NK-92 (cell line): ENCODE data around the gene BTRC.

Experiments used
- DNase-seq: peaks from one replicate; lab custom pipeline; 2025; ENCODE audit not compliant: unreplicated experiment; lab: John Stamatoyannopoulos, UW

Gene BTRC

DNA sequence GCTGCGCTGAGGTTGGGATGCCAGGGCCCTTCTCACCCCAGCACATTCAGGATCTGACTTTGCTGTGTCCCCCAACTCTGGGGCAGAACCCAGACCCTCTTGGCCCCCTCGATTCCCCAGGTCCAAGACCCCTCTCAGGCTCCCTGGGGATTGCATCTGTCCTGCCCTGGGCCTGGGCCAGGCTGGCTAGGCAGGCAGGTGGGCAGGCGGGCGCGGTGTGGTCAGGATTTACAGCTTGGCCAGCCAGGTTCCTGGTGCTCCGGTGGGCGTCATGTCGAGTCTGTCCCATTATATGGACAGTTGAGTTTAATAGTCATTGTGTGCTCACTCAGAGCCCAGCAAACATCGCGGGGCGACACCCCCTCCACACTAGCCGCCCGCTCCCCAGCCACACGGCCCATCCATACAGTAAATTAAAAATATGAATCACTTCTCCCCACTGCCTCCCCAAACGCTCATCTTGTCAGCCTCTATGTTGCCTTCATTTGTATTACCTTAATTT, 210.6 kb downstream of the BTRC start:
- DNase-seq, result no peak

DNA sequence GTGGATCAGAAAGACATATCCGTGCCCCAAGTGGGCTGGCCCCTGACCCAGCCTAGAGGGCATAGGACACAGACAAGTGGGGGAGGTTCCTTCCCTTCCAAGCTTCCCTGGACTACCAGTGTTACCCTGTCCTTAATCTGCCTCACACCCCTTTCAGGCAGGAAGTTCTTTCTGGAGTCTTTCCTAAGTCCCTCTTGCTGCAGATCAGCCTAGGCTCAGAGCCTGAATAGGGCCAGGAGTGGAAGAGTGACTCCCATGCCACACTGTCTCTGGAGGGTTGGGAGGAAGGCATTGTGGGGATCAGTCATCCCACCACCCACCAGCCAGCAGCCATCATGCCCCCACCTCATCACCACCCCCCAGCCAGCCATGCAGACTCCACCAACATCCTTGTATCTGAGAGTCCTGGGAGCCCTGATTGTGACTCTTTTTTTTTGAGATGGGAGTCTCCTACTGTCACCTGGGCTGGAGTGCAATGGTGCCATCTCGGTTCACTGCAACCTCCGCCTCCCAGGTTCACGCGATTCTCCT, 211.5 kb downstream of the BTRC start:
- no peak for DNase-seq

DNA sequence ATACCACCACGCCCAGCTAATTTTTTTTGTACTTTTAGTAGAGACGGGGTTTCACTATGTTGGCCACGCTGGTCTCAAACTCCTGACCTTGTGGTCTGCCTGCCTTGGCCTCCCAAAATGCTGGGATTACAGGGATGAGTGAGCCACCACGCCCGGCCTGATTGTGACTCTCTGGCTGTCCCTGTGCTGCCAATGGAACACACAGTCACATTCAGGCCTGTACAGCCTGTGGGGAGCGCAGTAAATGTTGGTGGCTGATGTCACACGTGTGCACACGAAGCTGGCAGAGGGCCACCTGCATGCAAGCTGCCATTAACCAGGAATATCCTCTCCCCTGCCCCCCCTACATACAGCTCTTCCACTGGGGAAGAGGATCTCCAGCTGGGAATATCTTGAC, 212.0 kb downstream of the BTRC start:
- no peak for DNase-seq

DNA sequence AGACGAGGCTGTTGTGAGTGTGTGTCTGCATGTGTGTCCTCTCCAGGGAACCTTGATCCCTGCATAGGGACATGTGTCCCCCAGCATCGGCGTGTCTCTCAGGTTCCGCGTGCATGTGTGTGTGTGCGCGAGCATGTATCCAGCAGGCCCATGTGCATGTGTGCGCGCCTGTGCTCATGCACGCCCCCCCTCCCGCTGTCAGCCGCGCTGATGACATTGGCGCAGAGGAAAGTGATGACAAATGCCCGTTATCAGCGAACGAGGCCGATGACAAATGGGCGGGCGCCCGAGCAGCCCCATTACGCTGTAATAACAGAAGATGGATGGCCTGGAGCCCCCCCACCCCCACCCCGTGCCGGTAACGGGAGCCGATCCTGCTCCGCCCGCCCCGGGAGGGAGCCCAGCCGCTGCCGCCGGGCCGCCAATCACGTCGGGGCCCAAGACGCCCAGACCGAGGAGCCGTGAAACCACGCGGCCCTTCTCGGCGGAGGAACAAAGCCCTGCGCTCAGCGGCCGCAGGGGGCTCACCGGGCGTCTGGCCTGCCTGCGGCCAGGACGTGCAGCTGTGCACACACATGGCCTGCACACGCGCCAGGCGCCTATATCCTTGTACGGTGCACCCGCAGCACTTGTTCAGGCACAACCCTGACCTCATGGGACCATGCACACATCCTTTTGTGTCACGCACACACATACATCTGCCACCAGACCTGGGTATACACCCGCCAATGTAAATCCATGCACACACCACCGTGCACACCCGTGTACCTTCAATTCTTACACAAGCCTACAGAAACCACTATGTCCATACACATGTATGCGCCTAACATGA, 212.6 kb downstream of the BTRC start:
- DNase-seq, result no peak

DNA sequence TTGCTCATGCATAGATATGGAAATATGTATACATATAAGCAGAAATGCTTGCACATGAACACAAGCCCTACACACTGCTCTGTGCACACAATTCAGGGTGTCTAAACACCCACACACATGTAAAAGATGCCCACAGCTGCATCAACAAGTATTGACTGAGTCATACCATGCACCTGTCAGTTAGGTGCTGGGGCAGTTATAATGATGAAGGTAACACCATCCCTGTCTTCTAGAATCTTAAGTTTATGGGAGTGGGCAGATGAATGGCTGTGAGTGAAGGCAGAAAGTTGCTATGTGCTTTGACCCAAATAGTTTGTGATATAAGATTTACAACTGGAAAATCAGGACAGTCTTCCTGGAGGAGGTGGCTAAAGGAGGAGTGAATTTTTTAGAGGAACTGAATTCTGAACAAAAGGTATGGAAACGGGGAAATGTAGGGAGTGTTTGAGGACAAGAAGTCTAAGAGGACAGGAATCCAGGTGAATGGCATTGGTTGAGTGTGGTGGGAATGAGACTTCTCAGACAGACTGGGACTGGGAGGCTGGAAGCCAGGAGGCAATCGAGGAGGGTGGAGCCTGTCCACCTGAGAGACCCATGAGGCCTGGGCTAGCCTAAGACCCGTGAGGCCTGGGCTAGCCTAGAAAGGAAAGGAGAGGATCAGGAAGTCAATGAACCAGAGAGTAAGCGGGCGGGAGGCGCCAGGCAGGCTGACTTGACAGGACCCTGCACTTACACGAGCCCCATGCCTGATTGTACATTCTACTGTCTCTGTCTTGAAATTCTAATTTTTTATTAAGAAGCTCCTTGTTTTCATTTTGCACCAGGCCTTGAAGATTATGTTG, 213.4 kb downstream of the BTRC start:
- DNase-seq, result no peak

DNA sequence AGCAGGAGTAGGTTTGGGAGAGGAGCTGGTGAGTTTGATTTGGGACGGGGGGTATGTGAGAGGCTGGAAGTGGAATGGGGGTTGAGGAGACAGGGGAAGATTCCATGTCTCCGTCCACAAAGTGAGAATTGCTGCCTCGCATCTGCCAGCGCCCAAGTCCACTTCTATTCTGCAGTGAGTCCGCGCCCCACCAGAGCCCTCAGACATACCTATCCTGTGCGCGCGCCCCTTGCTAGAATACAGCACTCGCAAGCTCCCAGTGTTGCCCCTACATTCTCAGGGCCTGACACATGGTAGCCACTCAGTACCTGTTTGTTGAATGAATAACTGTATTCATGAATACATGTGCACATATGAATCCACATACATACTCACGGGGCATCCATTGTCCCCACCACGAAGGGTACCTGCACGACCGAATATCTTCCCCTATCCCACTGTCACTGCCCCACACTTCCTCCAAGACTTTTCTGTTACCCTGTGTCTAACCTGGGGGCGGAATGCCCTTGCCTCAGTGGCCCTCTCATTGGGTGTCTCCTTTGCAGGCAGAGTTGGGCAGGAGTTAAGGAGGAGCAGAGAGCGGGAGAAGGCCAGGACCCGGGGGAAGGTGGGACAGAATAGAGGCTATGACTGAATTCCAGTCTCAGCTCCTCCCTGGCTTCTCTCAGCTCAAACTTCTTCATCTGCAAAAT, 214.2 kb downstream of the BTRC start:
- no peak for DNase-seq

DNA sequence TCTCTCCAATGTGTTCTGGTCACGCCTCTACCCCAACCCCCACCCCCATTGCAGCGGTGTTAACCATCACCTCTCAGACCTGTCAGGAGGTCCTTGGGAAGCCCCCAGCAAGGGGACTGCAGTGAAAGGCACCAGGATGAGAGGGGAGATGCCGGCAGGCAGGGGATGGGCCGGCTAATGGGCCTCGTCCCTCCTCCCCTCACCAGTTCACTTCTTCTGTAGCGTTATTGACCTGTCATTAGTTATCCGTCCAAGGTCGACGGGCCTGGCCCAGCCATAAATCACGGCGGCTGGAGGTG, 215.3 kb downstream of the BTRC start:
- DNase-seq, result no peak

DNA sequence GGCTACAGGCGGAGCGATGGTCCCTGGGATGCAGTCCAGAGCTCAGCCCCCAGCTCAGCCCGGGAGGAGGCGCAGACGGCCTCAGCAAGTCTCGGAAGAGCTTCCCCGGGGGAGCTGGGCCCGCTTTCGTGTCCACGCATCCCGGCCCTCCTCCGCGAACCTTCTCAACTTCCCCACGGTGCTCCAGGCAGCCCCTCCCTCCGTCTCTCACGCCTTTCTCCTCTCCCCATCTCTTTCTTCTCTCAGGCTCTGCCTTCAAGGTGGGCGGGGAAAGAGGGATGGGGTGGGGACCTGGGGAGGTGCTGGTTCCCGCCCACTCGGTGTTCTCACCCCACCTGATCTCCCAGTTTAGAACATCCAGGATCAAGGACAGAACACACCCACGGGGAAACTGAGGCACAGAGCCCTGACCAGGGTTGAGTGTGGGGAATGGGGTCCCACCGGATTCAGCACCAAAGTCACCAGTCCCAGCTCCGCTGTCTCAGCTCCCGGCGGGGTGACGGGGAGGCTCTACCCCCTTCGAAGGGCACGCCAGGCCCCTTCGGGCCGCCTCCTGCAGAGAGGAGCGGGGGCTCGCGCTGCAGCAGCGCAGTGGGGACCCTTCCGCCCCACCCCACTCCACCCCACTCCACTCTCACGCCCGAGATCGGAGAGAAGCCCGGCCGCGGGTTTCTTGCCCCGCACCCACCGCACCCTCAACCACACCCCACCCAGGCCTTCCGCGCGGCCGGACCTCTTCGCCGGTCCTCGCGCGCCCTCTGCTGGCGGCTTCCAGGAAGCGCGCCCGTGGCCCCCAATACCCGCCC, 215.9 kb downstream of the BTRC start:
- no peak for DNase-seq

DNA sequence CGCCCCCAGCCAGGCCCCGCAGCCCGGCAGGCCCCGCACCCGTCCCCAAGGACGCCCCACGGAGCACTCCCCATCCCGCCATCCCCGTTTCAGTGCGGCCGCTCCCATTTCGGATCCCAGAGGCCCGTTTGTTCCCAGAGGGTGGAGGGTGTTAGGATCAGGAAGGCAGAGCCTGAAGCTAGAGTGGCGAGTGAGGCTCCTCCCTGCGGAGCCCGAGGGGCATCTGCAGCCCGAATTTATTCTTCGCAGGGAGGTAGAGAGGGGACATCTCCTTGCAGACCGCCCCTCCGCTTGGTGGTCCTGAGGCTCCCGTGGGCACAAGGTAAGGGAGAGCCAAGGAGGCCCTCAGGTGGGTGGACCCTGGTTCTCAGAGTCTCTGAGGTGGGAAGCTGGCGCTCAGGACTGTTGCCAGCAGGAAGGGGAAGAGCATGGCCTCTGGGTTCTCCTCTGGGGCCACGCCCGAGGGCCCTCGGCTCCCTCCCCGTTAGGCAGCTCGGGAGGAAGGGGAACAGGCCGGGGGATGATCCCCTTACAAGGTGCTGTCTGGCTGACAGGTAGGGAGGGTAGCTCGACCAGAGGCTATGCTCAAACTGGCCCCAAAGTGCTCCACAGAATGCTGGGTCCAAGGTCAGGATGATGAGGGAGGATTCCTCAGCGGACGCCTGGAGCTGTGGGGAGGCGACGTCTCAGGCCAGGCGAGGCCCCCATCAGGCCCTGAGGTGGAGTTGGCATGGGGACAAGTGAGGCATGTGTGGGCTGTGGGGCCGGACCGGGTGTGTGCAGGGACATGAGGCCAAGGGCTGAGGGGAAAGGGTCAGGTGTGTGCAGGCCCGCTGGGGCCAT, 216.7 kb downstream of the BTRC start:
- no peak for DNase-seq

DNA sequence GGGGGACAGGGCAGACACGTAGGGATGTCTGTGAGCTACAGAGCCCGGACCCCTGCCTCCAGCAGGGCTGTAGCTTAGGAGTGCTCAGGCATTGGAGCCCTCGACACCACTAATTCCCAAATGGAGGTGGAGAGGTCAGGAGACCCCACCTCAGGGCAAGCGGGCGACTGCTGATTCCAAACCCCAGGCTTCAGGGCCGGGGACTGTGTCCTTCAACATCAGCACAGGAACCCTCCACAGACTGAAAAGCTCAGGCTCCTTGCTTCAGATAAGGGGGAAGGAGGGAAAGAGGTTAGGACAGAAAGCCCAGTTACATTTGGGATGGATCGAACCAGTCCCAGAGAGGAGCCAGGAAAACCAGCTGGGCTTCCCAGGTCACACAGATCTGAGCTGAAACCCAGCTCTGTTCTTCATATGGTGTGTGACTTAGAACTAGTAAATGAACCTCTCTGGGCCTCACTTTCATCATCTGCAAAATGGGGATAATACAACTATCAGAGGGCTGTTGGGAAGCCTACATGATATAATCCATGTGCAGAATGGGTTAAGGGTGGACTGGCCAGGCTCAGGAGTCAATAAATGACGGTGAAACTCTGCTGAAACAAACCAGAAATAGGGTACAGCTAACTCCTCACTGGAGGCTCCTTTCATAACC, 217.4 kb downstream of the BTRC start:
- DNase-seq, result no peak

DNA sequence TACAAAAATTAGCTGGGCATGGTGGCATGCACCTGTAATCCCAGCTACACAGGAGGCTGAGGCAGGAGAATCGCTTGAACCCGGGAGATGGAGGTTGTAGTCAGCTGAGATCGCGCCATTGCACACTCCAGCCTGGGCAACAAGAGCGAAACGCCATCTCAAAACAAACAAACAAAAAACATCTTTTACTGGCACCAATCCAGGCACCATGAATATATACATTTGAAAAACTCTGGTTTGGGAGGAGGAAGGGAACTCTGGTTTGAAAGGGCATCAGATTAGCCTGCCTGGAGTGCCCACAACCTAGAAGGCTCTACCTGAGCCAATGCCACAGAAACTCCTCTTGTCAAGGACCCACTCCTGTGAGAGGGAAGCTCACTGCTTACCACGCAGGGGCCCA, 218.2 kb downstream of the BTRC start:
- no peak for DNase-seq

DNA sequence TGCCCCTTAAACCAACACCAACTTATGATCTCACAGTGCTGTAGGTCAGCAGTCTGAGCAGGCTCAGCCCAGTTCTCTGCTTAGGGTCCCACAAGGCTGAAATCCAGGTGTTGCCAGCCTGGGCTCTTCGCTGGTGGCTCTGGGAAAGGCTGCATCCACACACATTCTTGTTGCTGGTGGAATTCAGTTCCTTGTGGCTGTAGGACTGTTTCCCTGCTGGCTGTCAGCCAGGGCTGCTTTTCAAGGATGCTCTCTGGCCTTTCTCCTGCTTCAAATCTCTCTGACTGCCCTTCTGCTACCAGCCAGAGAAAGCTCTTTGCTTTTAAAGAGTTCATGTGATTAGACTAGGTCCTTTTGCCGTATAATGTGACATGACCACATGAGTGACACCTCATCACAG, 218.8 kb downstream of the BTRC start:
- no peak for DNase-seq

DNA sequence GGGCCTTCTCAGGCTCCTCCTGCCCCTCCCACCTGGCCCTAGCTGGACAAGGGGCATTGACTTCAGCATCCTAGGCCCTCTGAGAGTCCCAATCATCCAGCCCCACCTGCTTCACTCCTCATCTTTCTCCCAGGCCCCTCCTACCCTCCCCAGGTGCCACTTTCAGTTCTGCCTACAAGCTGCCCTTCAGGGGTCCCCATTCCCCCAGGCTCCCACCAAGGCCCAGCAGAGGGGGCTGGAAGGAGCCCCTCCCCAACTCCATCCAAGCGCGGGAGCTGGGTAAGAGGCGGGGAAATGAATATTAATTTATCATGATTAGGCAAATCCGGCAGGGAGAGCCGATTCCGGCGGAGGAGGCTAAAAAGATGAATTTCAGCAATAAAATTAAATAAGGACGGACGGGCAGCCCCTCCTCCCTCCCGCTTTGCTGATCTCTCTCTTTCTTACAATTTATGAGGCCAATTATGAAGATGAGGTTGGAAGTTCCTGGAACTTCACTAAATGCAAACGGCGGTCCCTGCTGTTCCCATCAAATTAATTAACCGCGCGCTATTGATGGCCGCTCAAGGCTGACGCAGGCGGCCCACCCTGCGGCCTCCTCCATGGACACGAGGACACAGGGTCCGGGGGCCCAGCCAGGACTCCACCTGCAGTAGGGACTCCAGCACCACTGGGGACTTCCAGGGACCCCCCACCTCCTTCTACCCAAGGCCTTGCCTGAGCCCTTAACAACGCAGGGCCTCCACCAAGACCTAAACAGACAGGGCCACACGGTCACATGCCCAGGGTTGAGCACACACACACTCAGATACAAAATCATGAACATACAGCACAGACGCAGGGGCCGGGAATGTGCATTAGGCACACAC, 220.2 kb downstream of the BTRC start:
- no peak for DNase-seq

DNA sequence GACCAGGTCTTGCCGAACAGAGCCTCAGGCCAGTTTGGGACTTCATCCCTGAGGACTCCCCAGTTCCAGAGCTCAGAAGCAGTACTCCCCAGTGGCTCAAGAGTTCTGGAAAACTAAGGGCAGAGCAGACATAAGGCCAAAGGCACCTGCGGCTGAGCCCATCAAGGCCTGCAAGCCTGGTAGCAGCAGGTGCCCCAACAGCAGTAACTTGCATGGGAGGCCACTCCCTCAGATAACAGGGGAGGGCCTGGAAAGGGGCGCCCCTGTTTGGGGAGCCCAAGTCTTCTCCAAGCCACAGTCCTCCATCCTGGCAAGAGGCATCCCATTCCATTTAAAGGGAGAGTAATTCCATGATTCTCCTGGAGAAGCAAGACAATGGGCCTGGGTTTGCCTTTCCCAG, 221.1 kb downstream of the BTRC start:
- DNase-seq, result no peak

DNA sequence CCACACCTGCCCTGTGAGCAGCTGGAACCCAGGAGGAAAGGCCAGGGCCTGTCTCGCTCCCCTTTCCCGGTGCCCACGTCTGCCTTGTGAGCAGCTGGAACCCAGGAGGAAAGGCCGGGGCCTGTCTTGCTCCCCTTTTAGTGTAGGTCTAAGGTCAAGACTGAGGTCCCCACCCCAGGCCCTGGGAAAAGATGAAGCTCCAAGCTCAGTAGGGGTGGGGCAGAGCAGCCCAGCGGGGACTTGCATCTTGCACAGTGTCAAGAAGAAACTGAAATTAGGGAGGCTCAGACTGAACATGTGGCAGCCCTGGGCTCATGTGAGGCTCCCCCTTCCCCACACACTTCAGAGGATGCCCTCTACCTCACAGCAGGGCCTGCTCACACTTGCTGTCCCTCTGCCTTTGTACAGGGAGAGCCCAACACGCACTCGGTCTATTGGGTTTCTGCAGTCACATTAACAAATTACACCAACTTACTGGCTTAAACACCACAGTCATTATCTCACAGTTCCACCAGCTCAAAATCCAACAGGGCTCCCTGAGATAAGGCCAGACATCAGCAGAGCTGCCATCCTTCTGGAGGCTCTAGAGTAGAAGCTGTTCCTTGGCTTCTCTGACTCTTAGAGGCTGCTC, 221.7 kb downstream of the BTRC start:
- no peak for DNase-seq

DNA sequence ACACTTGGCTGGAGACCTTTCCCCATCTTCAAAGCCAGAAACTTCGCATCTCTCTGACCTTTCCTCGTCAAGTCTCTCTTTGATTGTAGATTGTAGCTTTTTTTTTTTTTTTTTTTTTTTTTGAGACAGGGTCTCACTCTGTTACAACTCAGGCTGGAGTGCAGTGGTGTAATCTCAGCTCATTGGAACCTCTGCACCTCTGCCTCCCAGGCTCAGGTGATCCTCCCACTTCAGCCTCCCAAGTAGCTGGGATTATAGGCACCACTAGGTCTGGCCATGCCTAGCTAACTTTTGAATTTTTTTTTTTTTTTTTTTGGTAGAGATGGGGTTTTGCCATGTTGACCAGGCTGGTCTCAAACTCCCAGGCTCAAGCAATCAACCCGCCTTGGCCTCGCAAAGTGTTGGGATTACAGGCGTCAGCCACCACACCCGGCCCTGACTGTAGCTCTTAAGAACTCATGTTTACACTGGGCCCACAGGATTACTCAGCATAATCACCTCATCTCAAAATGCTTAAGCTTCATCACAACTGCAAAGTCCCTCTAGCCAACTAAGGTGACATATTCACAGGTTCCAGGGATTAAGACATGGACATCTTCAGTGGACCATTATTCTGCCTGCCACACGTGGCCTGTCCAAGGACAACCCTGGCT, 222.4 kb downstream of the BTRC start:
- no peak for DNase-seq

DNA sequence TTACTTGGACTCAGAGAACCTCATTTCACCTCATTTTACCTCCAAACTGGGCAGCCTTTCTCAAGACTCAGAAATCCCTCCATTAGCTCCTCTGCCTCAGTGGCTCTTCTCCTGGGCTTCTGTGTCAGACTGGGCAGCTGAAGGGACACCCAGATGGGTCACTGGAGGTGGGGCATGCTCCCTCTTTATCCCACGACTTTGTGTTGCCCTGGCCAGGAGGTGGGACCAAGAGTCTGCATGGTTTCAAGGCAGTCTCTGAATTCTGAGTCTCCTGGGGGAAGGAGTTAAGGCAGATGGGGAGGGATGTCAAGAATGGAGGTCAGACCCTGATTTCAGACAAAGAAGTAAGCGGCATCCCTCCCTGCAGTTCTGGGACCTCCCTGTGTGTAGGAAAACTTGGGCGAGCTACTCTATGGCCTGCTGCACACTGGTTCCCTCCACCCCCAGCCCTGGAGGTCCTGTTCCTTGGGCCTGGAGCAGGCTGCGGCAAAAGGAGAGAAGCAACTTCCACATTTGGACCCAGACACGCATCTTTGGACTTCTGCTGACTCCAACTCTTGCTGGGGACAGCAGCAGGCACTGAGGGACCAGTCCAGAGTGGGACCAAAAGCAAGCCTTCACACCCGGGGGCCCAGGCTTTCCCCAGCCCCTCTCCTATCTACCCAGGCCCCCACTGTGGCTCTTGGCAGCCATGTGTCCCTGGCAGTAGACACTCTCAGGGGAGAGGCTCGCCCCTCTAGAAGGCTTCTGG, 223.3 kb downstream of the BTRC start:
- no peak for DNase-seq
